Neural crest cell (in vitro differentiated cells): ENCODE data around the gene PKMYT1. TPM values are rescaled to one million over a fixed set of nuclear protein-coding genes. Genes with fewer than 3 reads are reported as not detected.

Source experiments
- DNase-seq: peaks from one replicate; pipeline ENCODE4 v3.0.0; 2021; ENCODE audit warnings: low read depth, mixed read lengths, low spot score
- H3K27ac Mint-ChIP-seq: one replicate; pipeline ENCODE4 v1.8.0; 2021; ENCODE audit warnings: mild to moderate bottlenecking, mixed read lengths; ENCODE audit not compliant: unreplicated experiment
- H3K27me3 Mint-ChIP-seq: 2 replicates; pipeline ENCODE4 v1.8.0; 2021; ENCODE audit warnings: low read depth, mild to moderate bottlenecking, mixed read lengths
- H3K36me3 Mint-ChIP-seq: 2 replicates; pipeline ENCODE4 v1.8.0; 2021; ENCODE audit warnings: low read depth, mild to moderate bottlenecking, mixed read lengths
- H3K4me1 Mint-ChIP-seq: 2 replicates; pipeline ENCODE4 v1.8.0; 2021; ENCODE audit warnings: mixed read lengths
- H3K4me3 Mint-ChIP-seq: one replicate; pipeline ENCODE4 v1.8.0; 2021; ENCODE audit warnings: mild to moderate bottlenecking, mixed read lengths
- H3K9me3 Mint-ChIP-seq: 2 replicates; pipeline ENCODE4 v1.8.0; 2021; ENCODE audit warnings: mixed read lengths
- CTCF ChIP-seq: fragments of 200-600 bp; sonication (generic); conservative IDR thresholded peaks from 2 replicates; pipeline ENCODE4 v1.5.0; 2021; ENCODE audit warnings: antibody characterized with exemption, mild to moderate bottlenecking
- total RNA-seq: library from RNA; stranded (reverse); gene quantifications from 2 replicates; pipeline ENCODE4 v1.2.1, GENCODE V29; 2021

PKMYT1 gene
- total RNA-seq, 1 donor from 2014 or later = 82.2 TPM

GRCh38 chr16:2955438-2955778, 24.8 kb downstream of the PKMYT1 start:
- Mint-ChIP-seq H3K36me3 (no peaks in the 10 kb centered on the region), H3K9me3 (no peaks in the 10 kb centered on the region), H3K4me3 (no peak overlapping the region), H3K27ac (no peak overlapping the region), H3K27me3 (peaks cover 17% of the 10 kb centered on the region), H3K4me1 (no peaks in the 10 kb centered on the region)
- TF ChIP-seq CTCF = no peak
- no peak for DNase-seq

- Mint-ChIP-seq H3K4me1 (no peaks in the 10 kb centered on the region), H3K36me3 (no peaks in the 10 kb centered on the region), H3K9me3 (no peaks in the 10 kb centered on the region), H3K4me3 (no peak overlapping the region), H3K27ac (no peak overlapping the region), H3K27me3 (peaks cover 11% of the 10 kb centered on the region)
- no peak for DNase-seq
- TF ChIP-seq CTCF = no peak
Observed at GRCh38 chr16:2954656-2955381, 25.4 kb downstream of the PKMYT1 start.

GRCh38 chr16:2953706-2954627, 26.3 kb downstream of the PKMYT1 start:
- H3K4me1 Mint-ChIP-seq = no peaks in the 10 kb centered on the region
- TF ChIP-seq CTCF = no peak
- H3K27me3 Mint-ChIP-seq = peaks cover 6% of the 10 kb centered on the region
- no peak overlapping the region for H3K27ac Mint-ChIP-seq
- DNase-seq = no peak
- no peaks in the 10 kb centered on the region for H3K9me3 Mint-ChIP-seq
- no peak overlapping the region for H3K4me3 Mint-ChIP-seq
- no peaks in the 10 kb centered on the region for H3K36me3 Mint-ChIP-seq

GRCh38 chr16:2952679-2953078, 27.6 kb downstream of the PKMYT1 start:
- H3K9me3 Mint-ChIP-seq = no peaks in the 10 kb centered on the region
- no peak overlapping the region for H3K4me3 Mint-ChIP-seq
- TF ChIP-seq CTCF = no peak
- H3K36me3 Mint-ChIP-seq = no peaks in the 10 kb centered on the region
- no peaks in the 10 kb centered on the region for H3K4me1 Mint-ChIP-seq
- no peak overlapping the region for H3K27ac Mint-ChIP-seq
- no peak for DNase-seq
- peaks cover 4% of the 10 kb centered on the region for H3K27me3 Mint-ChIP-seq

GRCh38 chr16:2950773-2951172, 29.5 kb downstream of the PKMYT1 start:
- Mint-ChIP-seq H3K4me3 (no peak overlapping the region), H3K9me3 (peaks cover 4% of the 10 kb centered on the region), H3K27ac (no peak overlapping the region), H3K4me1 (no peaks in the 10 kb centered on the region), H3K27me3 (no peaks in the 10 kb centered on the region), H3K36me3 (peaks cover 7% of the 10 kb centered on the region)
- TF ChIP-seq CTCF = no peak
- no peak for DNase-seq
